HG02623 (cell line): ENCODE results near the gene MAP2K5.

Source experiments
- ATAC-seq: cut with Tn5 transposase; IDR thresholded peaks from one replicate; pipeline ENCODE4 v1.9.1; 2021; ENCODE audit warnings: moderate library complexity; ENCODE audit not compliant: unreplicated experiment

The MAP2K5 gene

DNA sequence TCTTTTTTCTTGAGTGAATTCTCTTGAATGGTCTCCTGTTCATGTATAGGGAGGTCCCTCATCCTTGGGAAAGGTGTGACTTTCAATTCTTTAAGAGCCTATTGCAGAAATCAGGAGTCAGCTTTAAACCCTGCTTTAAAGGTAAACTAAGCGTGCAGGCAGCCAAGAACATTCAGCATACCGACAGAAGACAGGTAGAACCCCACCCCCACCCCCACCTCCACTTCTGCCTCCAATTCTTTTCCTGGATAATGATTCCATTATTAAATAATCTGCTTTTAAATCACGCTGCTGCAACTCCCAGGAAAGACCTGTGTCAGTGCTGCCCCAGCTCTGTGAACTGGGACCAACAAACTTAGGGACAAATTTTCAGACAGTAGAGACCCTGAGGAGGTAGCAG is 233.5 kb downstream of the MAP2K5 start:
- ATAC-seq: no peak

- ATAC-seq: no peak
Observed at GRCh38 chr15:67776600-67776999, 234.1 kb downstream of the MAP2K5 start.

GRCh38 chr15:67777071-67777470 is 234.6 kb downstream of the MAP2K5 start:
- no peak for ATAC-seq

DNA sequence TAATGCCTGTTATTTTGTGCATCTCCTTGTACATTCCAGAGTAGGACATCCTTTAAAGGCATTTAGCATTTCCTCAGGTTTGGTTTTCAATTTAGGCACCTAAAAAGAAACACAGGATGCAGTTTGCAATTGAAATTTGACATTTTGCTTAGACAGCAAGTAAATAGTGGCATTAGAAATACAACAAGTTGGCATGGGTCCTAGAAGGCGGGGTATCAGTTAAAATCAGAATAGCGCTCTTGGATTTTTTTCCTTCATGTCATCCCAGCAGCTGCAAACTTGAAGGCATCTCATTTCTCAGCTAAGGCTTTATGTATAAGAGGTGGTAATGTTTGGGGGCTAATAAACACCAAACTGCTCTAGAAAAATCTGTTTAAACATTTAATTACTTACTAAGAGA is 235.3 kb downstream of the MAP2K5 start:
- no peak for ATAC-seq

GRCh38 chr15:67778968-67779548 is 236.6 kb downstream of the MAP2K5 start:
- ATAC-seq: no peak

- no peak for ATAC-seq
Observed at GRCh38 chr15:67779549-67780111, 237.1 kb downstream of the MAP2K5 start.

DNA sequence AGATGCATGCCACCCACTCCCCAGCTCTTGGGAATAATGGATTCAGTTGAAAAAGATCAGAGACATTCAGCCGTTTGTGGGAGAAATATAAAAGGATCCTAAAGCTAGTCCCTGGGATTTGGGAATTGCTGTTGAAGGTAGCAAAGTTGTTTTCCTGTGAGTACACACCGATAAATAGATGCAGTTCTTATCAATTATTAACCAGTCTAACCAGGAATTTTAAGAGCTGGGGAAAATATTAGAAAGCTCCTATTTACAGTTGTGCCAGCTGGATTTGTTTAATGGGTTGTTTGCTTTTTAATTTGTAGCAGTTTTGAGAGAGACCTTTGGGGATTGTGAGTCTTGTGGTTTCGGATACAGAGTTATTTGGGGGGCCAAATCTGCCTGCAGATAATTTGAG is 238.6 kb downstream of the MAP2K5 start:
- ATAC-seq: no peak

DNA sequence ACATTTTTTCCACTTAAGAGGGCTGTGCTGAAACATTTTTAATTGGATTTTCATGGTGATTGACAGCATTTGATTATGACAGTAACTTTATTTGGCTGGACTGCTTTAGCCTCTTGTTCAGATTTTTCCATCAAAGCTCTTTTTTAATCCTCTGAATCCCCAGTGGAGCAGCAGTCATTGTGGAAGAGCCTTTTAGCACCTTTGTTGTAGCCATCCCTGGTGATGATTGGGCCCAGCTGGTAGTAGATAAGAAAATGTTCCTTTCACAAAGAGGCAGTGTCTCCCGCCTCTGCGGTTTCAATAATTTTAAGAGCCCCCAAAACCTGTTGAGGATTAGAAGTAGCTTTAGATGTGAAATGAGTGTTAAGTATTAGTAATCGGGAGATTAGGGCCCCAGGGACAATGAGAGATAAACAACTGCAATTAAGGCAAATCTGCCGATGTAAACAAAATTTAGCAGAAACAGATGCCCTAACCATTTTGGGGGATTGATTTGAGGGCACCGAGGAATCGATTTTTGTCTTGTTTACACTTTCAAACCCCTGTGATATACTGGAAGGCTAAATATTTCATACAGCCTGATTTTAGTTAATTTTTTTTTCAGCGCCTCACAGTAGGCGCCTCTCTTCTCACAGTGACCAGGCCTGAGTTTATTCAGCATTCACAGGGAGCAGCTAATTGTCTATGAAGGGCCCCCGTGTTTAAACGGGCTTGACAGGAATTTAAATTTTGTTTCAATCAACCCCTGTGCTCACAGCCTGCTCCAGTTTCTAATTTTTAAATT is 239.6 kb downstream of the MAP2K5 start:
- no peak for ATAC-seq

DNA sequence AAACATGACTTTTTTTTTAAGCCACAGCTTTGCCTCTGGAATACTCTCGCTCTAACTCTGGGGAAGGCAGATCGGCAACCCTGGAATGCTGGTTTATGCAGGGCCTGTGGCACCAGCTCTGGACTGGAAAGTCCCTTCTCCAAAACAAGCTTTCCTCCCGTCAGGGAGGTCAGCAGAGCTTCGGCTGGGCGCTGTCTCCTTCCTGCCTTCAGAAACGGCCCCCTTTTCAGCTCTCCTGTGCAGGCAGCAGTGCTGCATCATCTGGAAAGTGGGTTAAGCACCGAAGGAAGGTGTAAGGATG is 240.1 kb downstream of the MAP2K5 start:
- ATAC-seq: no peak

- ATAC-seq: no peak
Observed at GRCh38 chr15:67783303-67783702, 240.8 kb downstream of the MAP2K5 start.

- ATAC-seq: peak; percentile 71
Observed at GRCh38 chr15:67784090-67784781, 241.7 kb downstream of the MAP2K5 start.

GRCh38 chr15:67784856-67785430 is 242.4 kb downstream of the MAP2K5 start:
- peak; percentile 12 for ATAC-seq

DNA sequence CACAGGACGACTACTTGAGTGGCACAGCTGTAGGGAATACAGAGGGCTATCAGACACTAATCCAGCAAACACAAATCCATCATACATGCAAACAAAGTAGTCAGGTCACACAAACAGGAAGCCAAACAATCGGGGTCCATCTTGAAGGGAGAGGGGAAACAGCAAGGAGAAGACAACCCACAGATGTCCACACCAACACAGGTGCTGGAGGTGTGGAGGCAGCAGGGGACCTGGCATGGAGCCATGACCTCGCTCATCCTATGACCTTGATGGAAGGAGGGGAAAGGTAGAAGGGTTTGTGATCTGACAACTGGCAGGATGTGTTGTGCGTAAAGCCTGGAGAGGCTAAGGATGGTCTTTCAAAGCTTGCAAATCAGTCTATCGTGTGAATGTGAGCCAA is 242.9 kb downstream of the MAP2K5 start:
- no peak for ATAC-seq

- ATAC-seq: no peak
Observed at GRCh38 chr15:67786646-67787045, 244.1 kb downstream of the MAP2K5 start.

DNA sequence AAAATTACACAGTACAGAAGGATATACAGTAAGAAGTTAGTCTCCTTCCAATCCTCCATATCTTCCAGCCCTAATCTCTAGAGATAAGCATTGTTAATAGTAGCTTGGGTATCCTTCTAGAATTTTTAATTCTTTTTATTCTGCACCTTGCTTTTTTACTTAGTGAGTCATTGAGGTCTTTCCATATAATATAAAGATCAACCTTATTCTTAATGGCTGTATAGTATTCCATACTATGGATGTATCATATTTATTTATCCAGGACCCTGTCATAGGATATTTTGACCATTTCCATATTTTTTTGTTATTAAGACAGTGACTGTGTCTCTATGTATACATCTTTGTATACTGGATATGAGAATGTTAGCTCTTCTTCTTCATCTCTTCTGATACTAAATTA is 246.5 kb downstream of the MAP2K5 start:
- no peak for ATAC-seq

- ATAC-seq: no peak
Observed at GRCh38 chr15:67790610-67791319, 248.3 kb downstream of the MAP2K5 start.

DNA sequence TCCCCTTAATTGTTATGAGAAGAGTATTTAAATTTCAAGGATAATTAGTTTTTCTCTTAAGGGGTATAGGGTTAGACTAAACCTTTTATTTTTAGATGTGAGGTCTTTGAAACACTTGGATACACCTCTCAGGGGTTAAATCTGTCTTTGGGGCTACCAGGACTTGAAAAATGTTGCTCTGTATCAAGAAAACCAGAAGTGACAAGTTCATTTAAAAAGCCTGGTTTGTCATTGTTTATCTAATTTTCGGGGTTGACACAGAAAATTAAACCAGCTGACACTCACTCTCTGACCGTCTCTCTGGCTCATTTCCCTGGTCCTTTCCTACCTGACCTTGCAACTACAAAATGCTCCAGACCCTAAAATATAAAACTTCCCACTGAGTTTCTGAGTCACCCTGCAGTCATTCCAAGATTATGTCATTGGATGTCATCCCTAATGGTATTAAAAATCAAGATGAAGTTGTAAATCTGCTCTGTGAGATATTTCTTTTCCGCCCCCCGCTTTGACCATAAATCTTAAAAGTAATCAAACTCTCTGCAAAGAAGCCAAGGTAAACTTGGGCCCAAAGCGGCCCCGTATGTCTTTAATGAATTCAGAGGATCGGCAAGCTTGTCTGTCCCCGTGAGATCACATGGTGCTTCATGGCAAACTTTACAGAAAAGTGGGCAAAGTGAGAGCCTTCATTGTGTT is 249.9 kb downstream of the MAP2K5 start:
- ATAC-seq: no peak

- no peak for ATAC-seq
Observed at GRCh38 chr15:67794832-67795574, 252.5 kb downstream of the MAP2K5 start.

DNA sequence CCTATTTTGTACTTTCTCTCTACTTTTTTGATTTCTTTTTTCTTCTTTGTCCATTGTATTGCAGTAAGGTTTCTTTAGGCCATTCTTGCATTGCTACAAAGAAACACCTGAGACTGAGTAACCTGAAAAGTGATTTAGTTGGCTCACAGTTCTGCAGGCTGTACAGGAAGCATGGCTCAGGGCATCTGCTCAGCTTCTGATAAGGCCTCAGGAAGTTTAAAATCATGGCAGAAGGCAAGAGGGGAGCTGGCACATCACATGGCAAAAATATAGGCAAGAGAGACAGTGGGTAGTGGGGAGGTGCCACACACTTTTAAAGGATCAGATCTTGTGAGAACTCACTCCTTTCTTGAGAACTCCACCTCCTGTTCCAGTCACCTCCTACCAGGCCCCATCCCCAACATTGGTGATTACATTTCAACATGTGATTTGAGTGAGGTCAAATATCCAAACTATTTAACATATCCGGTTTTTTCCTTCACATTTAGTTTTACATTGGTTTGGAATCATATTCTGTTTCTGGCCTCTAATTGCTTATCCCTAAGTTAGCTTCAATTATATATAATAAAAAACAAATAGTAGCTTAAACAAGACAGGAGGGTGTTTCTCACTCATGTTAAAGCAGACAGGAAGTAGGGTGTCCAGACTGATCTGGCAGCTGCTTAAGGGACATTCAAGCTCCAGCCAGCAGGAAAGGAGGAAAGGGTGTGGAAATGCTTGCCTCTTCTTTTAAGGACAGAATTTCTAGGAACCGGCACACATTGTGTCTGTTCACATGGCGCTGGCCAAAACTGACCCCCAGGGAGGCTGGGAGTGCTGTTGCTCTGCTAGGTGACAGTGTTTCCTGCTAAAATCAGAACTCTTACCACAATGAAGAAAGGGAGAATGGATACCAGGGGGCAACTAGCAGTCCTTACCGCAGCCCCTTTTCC is 254.0 kb downstream of the MAP2K5 start:
- no peak for ATAC-seq
